ENCODE data around the gene LGR4.

DNA sequence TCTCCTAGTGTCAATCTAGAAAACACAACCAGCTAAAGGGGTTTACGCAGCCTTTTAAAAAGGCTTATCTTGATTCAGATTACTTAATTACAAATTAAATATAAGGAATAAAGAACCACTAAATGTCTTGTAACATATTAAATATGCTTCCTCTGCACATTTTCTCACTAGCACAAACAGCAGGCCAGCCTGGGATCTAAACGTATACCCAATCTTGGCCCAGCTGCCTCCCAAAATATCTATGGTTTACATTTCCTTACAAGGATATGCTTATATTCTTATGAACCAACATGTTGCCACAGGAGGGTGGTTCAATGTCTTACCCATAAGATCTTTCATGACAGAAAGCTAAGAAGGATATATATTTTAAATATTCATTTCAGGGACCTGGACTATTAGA, 7.7 kb downstream of the LGR4 start:
- TF ChIP-seq POLR2A (IDR thresholded peaks at IDR 0.05), result no peak
- TF ChIP-seq, protein P1, sequence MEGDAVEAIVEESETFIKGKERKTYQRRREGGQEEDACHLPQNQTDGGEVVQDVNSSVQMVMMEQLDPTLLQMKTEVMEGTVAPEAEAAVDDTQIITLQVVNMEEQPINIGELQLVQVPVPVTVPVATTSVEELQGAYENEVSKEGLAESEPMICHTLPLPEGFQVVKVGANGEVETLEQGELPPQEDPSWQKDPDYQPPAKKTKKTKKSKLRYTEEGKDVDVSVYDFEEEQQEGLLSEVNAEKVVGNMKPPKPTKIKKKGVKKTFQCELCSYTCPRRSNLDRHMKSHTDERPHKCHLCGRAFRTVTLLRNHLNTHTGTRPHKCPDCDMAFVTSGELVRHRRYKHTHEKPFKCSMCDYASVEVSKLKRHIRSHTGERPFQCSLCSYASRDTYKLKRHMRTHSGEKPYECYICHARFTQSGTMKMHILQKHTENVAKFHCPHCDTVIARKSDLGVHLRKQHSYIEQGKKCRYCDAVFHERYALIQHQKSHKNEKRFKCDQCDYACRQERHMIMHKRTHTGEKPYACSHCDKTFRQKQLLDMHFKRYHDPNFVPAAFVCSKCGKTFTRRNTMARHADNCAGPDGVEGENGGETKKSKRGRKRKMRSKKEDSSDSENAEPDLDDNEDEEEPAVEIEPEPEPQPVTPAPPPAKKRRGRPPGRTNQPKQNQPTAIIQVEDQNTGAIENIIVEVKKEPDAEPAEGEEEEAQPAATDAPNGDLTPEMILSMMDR (IDR thresholded peaks at IDR 0.05), result no peak

Data from Peyer's patch (tissue), 4 donors.